ENCODE measurements around the gene ZNF773. TPM values are rescaled to one million over a fixed set of nuclear protein-coding genes. Genes with fewer than 3 reads are reported as not detected.
A peak's percentile ranks its signal among the peaks of the same experiment; 100 is the strongest.
"Not testable (repeated sequence)": the region's sequence is repeated elsewhere in the genome, so short reads cannot be mapped to it uniquely, and the experiment has no call there.

Gene ZNF773
- total RNA-seq, 1 donor from 2014 or later: 13.8 TPM

GRCh38 chr19:57477191-57478008 is 22.3 kb upstream of the ZNF773 start, which contains the start of gene ZNF772:
ZNF772 (minus strand) TSS chr19:57477566; CDS start chr19:57477309, 257 bp downstream.
- TF ChIP-seq CTCF (IDR thresholded peaks at IDR 0.05) (peak in 1 of 3 experiments; percentile 10), POLR2AphosphoS5 (IDR thresholded peaks at IDR 0.05; ENCODE audit: insufficient read depth in 1 of 2, low read depth in 1 of 2) (peak; percentile 34 to 92), POLR2A (IDR thresholded peaks at IDR 0.05) (no peak)
- intact Hi-C loops (cut with DNase I): no loop called here
- peak within 1 kb of the TSS; percentile 17 for H3K27ac ChIP-seq
- peaks cover 38% of the 10 kb centered on the region for H3K9me3 ChIP-seq
- H3K4me3 ChIP-seq: peak within 1 kb of the TSS; percentile 56 to 87
- DNase-seq (ENCODE audit: extremely low spot score in 2 of 2): no peak
- H3K4me1 ChIP-seq: peaks cover 8% of the 10 kb centered on the region
- H3K27me3 ChIP-seq: no peaks in the 10 kb centered on the region
- peaks cover 7 to 39% of the 10 kb centered on the region in 2 donors for H3K36me3 ChIP-seq

- Histone ChIP-seq H3K36me3 (peaks cover 0 to 22% of the 10 kb centered on the region in 2 donors), H3K4me3 (peak within 1 kb of the TSS; percentile 59 to 95), H3K27ac (peak within 1 kb of the TSS; percentile 76)
- DNase-seq (ENCODE audit: extremely low spot score in 2 of 2); H3K4me1 ChIP-seq; H3K9me3 ChIP-seq; H3K27me3 ChIP-seq; intact Hi-C loops (cut with DNase I): not testable (repeated sequence)
- TF ChIP-seq POLR2AphosphoS5 (IDR thresholded peaks at IDR 0.05; ENCODE audit: insufficient read depth in 1 of 2, low read depth in 1 of 2) (peak; percentile 82 to 95), POLR2A (IDR thresholded peaks at IDR 0.05) (peak in 1 of 2 donors; percentile 4)
Measured at GRCh38 chr19:57487477-57488298, 12.1 kb upstream of the ZNF773 start, which contains the start of gene ZNF419. ZNF419 (plus strand) TSS chr19:57487750; CDS start chr19:57487951, 201 bp downstream.

- Histone ChIP-seq H3K4me3 (peak overlapping the region; percentile 37 to 95), H3K36me3 (peaks cover 0 to 28% of the 10 kb centered on the region in 2 donors)
- H3K27ac ChIP-seq; intact Hi-C loops (cut with DNase I); H3K9me3 ChIP-seq; H3K27me3 ChIP-seq; DNase-seq (ENCODE audit: extremely low spot score in 2 of 2); H3K4me1 ChIP-seq: not testable (repeated sequence)
Measured at GRCh38 chr19:57488299-57488644, 11.5 kb upstream of the ZNF773 start.

- H3K27ac ChIP-seq; DNase-seq (ENCODE audit: extremely low spot score in 2 of 2); H3K4me3 ChIP-seq; H3K4me1 ChIP-seq; intact Hi-C loops (cut with DNase I); H3K27me3 ChIP-seq; H3K9me3 ChIP-seq: not testable (repeated sequence)
- H3K36me3 ChIP-seq: peaks cover 0 to 29% of the 10 kb centered on the region in 2 donors
Measured at GRCh38 chr19:57499332-57499679, 432 bp upstream of the ZNF773 start.

GRCh38 chr19:57500400-57500799 is 662 bp downstream of the ZNF773 start:
- H3K36me3 ChIP-seq: peaks cover 0 to 36% of the 10 kb centered on the region in 2 donors
- H3K9me3 ChIP-seq; DNase-seq (ENCODE audit: extremely low spot score in 2 of 2); H3K27me3 ChIP-seq; intact Hi-C loops (cut with DNase I); H3K27ac ChIP-seq; H3K4me1 ChIP-seq: not testable (repeated sequence)
- H3K4me3 ChIP-seq: peak overlapping the region; percentile 62 to 67

- Histone ChIP-seq H3K4me1 (peaks cover 1% of the 10 kb centered on the region), H3K27me3 (no peaks in the 10 kb centered on the region), H3K27ac (no peak overlapping the region), H3K36me3 (peaks cover 9 to 72% of the 10 kb centered on the region in 2 donors), H3K4me3 (no peak overlapping the region), H3K9me3 (peaks cover 25% of the 10 kb centered on the region)
- TF ChIP-seq POLR2AphosphoS5 (IDR thresholded peaks at IDR 0.05; ENCODE audit: insufficient read depth in 1 of 2, low read depth in 1 of 2): no peak
- no peak for TF ChIP-seq CTCF (IDR thresholded peaks at IDR 0.05)
- TF ChIP-seq POLR2A (IDR thresholded peaks at IDR 0.05): no peak
- intact Hi-C loops (cut with DNase I): no loop called here
- DNase-seq (ENCODE audit: extremely low spot score in 2 of 2): no peak
Measured at GRCh38 chr19:57506163-57506562, 6.4 kb downstream of the ZNF773 start.

All from vagina (tissue), 2 donors.